NOMO-1 (cell line): ENCODE measurements around the gene TMA7.
"Not testable (repeated sequence)": the region's sequence is repeated elsewhere in the genome, so short reads cannot be mapped to it uniquely, and the experiment has no call there.

ENCODE experiments used
- DNase-seq, 2 experiments: peaks; one replicate each; lab custom pipeline; 2025; ENCODE audit not compliant: unreplicated experiment in 2 of 2; lab: John Stamatoyannopoulos, UW

TMA7 gene

DNA sequence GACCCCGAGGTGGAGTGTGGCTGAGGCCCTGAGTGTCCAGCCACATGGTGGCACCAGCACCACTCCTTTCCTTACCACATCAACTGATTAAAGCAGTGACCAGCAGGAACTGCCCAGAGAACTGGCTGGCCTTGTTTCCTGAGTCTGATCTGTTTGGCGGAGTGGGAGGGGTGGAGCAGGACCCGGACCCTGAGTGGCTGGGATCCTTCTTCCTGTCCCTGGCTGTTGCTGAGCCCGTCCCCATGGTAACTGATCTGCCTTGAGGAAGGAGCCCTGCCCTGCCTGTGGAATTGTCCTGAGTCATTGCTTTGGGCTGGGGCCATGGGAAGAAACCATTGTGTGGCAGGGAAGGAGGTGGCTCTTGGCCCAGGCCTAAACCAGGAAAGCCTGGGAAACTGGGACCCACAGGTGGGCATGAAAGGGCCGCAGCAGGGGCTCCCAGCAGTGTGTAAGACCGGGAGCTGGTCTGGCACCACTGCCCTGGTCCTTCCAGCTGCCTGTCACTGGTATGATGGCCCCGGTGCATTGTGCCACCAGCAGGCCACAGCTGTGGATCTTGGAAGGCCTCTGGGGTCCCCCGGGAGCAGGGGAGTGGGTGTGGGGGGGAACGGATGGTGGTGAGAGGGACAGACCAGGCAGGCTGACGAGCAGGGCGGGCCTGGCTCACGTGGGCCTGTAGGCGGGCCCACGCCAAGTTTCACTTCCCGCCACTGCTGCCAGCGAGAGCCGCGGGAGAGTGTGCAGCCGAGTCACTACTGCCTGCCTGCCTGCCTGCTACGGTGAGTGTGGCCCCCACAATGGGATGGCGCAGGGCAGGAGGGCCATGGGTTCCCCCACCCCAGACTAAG, 25.7 kb downstream of the TMA7 start:
- peak; percentile 82 to 85 for DNase-seq

DNA sequence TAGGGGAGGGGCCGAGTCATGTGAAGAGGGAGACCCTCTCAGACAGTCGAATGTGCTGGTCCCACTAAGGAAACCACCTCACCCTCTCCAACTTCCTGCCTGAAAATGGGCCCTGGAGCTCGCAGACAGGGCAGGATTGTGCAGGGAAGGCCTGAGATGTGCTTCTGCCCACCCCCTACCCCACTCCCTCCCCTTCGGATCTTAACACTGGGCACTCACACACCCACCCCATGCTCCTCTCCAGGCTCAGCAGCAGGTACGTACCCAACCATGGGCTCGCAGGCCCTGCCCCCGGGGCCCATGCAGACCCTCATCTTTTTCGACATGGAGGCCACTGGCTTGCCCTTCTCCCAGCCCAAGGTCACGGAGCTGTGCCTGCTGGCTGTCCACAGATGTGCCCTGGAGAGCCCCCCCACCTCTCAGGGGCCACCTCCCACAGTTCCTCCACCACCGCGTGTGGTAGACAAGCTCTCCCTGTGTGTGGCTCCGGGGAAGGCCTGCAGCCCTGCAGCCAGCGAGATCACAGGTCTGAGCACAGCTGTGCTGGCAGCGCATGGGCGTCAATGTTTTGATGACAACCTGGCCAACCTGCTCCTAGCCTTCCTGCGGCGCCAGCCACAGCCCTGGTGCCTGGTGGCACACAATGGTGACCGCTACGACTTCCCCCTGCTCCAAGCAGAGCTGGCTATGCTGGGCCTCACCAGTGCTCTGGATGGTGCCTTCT, 26.5 kb downstream of the TMA7 start:
- DNase-seq = peak in 1 of 2 experiments; percentile 54

- DNase-seq = no peak
Measured at GRCh38 chr3:48467110-48467454, 27.0 kb downstream of the TMA7 start.

GRCh38 chr3:48467473-48468267, 27.6 kb downstream of the TMA7 start:
- no peak for DNase-seq

DNA sequence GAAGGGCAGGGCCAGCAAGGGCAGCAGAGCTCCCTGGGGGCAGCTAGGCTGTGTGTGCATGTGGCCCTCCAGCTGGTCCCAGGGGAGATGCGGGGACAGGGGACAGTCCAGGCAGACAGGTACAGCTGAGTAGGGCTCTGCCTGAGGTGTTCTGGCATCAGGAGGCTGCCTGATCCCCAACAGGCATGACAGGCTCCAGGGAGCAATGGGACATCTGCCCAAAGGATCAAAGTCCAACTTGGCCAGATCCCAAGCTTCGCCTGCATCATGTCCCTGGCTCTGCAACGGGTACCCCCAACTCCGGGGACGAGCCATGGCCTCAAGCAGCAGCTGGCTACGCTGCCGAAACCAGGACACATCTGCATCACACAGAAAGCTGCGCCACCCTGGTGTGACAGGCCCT, 28.3 kb downstream of the TMA7 start:
- no peak for DNase-seq

GRCh38 chr3:48469046-48469915, 29.2 kb downstream of the TMA7 start:
- no peak for DNase-seq

DNA sequence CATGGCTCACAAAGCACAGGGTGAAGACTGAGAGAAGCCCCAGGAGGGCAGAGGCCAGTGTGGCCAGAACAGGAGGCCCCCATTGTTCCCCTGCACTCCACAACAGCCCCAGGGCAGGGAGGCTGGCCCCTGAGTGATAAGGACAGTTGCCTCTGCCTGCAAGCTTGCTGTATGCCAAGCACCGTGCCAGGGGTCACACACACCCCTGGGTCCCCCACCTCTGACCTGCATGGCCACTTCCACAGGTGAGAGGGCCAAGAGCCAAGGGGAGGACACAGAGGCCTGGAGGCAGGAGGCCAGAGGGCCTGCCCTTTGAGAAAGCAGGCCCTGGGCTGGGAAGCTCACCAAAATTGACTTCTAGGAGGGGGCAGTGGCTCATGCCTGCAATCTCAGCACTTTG, 30.2 kb downstream of the TMA7 start:
- no peak for DNase-seq

DNA sequence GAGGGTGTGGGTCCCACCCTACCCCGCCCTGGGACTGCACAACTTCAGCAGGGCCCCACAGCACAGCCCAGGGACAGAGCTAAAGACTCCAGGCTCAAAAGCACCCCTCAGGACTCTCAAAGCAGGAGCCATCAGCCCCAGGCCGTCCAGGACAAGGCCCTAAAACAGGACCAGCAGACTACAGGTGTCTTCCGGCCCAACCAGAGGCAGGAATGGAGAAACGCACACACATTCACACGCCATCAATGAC, 32.5 kb downstream of the TMA7 start:
- peak in 1 of 2 experiments; percentile 58 for DNase-seq

DNA sequence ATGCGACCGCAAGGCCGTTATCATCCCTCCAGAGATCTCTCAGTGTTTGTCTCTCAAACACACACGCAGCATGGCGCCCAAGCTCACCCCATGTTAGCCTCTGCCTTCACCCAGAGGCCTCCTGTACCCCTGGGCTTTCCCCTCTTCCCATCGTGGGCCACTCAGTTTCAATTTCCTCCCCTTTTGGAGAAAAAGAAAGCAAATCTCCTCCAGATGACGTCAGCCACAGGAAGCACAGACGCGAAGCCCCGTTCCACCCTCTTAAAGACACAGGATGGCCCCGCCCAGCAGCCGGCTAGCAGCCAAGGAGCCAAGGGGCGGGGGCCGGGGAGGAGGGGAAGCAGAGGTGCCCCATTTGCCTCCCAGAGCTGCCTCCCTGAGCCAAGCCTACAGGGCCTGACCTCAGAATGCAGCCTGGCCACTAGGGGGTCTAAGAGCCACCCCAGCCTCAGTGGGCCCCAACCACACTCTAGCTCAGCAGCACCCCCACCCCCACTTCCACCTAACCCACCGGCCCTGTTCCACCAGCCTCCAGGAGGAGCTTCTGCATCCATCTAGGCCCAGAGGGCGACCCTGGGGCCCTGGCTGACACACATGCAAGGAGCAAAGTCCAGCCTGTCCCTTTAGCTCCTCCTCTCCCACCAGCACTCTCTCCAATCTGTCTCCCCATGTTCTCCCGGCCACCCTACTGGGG, 33.0 kb downstream of the TMA7 start:
- DNase-seq = peak; percentile 92 to 95

DNA sequence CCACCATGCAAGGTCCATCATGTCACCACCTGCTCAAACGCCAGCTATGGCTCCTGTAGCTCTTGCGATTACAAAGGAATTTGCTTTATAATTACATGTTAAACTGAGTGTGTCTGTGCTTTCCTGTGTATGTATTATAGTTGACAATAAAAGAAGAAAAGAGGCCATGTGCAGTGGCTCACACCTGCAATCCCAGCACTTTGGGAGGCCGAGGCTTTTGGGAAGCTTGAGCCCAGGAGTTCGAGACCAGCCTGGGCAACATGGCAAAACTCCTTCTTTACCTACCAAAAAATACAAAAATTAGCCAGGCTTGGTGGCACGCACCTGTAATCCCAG, 33.5 kb downstream of the TMA7 start:
- no peak for DNase-seq

- DNase-seq = not testable (repeated sequence)
Measured at GRCh38 chr3:48474031-48474430, 34.0 kb downstream of the TMA7 start.

GRCh38 chr3:48474619-48475018, 34.6 kb downstream of the TMA7 start:
- no peak for DNase-seq

DNA sequence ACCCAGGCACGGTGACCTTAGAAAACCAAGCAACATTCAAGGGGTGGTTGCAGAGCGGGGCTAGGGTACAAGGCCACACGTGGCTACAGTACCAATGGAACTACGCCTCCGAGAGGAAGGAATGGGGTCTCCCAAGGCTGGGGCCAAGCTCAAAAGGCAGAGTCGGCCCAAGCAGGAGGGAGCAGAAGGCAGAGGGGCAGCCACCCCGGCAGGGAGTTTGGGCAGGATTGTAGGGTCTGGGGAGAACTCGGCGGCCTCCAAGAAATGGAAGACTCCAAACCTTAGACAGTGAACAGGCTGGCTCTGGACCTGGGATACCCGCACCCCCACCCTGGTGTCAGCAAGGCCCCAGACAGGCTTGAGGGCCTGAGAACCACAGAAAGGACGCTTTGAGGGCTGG, 35.1 kb downstream of the TMA7 start:
- no peak for DNase-seq

- DNase-seq = no peak
Measured at GRCh38 chr3:48476426-48477053, 36.5 kb downstream of the TMA7 start.

DNA sequence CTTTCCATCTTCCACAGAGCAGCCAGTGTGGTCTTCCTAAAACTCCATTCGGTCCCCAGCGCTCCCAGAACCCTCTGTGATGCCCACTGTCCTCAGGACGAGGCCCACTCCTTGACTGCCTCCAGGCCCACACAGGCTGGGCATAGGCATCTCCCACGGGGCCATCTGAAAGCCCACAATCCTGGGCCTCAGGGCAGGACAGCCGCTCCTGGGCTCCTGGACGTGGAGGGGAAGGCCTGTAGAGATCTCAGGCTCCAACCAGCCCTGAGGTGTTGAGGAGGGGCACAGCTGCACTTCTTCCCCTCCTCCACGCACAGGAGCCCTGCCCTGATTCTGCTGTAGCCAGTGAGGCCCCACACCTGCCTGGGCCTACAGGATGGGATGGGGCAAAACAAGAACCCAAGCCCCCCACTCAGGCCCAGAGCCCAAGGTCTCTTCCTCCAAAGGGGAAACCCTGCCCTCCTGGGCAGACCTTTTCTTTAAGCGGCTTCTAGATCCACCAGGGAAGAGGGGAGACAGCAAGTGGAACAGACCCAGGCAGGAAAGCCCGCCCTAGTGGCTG, 38.0 kb downstream of the TMA7 start:
- DNase-seq = no peak

DNA sequence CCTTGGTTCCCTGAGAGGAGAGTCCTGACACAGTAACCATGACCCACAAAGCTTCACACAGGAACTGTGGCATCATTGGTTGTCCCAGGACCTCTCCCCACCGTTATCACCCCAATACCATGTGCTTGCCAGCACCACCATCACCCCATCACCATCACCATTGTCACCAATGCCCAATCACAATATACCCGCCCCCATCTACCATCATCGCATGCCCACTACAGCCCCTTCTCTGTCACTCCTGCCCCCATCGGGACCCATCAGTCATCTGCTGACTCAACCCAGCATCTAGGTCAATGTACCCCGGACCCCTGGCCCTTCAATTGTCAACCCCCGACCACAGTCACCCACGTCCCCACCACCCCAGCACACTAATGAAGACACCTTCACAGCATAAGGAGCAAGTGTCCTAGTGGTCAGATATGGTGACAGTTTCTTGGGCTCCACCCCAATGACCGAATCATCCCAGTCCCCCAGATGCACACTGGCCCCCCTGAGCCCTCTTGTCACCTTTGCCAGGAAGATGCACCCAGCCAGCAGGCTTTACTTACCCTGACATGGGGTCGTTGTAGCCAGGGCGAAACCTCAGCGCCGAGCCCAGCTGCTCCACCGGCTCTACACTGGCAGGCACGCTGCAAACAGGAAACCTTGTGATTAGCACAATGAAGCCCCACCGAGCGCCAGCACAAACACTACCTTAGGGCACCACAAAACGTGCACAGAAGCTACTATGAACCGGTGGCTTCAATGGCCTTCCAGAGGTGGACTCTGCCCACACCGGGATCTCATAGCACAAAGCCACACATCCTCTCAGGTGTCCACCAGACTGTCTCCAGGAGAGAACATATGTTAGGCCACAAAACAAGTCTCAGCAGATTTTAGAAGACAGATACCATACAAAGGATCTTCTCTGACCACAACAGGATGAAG, 38.8 kb downstream of the TMA7 start:
- DNase-seq = peak in 1 of 2 experiments; percentile 57

DNA sequence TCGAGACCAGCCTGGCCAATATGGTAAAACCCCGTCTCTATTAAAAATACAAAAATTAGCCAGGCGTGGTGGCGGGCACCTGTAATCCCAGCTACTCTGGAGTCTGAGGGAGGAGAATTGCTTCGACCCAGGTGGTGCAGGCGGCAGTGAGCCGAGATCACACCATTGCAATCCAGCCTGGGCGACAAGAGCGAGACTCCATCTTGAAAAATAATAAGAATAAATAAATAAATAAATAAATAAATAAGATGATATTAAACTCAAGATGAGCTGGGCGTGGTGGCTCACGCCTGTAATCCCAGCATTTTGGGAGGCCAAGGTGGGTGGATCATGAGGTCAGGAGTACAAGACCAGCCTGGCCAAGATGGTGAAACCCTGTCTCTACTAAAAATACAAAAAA, 40.8 kb downstream of the TMA7 start:
- DNase-seq = not testable (repeated sequence)

GRCh38 chr3:48482822-48483221, 42.8 kb downstream of the TMA7 start:
- not testable (repeated sequence) for DNase-seq
